ENCODE results near the gene TLX2. TPM values are rescaled to one million over a fixed set of nuclear protein-coding genes. Genes with fewer than 3 reads are reported as not detected.
"Not testable (repeated sequence)": the region's sequence is repeated elsewhere in the genome, so short reads cannot be mapped to it uniquely, and the experiment has no call there.

TLX2 gene
- polyA plus RNA-seq, 4 donors = 1.5 to 5.4 TPM; not detected in 2

DNA sequence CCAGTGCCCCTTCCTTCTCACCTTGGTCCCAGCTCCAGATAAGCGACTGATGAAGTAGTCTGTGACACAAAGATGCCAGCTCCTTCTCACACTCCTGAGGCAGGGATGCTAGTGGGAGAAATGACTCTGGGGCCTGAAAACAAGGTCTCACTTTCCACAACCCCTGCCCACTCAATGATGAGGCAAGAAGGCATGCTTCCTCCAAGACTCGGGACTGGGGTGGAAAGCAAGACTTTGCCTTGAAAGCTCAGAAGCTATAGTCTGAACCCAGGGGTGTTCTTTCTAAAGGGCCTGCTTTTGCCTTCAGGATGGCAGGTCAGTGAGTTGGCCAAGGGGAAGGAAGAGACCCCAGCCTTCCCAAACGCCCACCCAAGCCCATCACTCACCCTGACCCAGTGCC, 32.8 kb upstream of the TLX2 start:
- WGBS, 3 donors = 23 to 38% (median 27%) methylated on average over 3 of the region's 3 CpGs
- peak overlapping the region in 1 of 3 donors; percentile 86 for H3K27ac ChIP-seq (ENCODE audit: low read depth in 1 of 3, low read length in 2 of 3)
- peaks cover 0 to 53% (median 4%) of the 10 kb centered on the region in 3 donors for H3K36me3 ChIP-seq (ENCODE audit: control insufficient read depth in 3 of 3, insufficient read depth in 2 of 3, low read depth in 1 of 3, low read length in 3 of 3)
- peak overlapping the region in 2 of 3 donors; percentile 81 to 85 for H3K4me3 ChIP-seq (ENCODE audit: low read depth in 1 of 3, low read length in 3 of 3)
- H3K27me3 ChIP-seq (ENCODE audit: control insufficient read depth in 3 of 3, insufficient read depth in 3 of 3, low read length in 3 of 3) = no peaks in the 10 kb centered on the region
- peaks cover 0 to 29% (median 2%) of the 10 kb centered on the region in 3 donors for H3K4me1 ChIP-seq (ENCODE audit: control insufficient read depth in 3 of 3, insufficient read depth in 2 of 3, low read depth in 1 of 3, low read length in 2 of 3)
- FAIRE-seq = no peak
- no peaks in the 10 kb centered on the region for H3K9me3 ChIP-seq (ENCODE audit: control insufficient read depth in 2 of 2, insufficient read depth in 1 of 2, low read depth in 1 of 2, low read length in 1 of 2)
- DNase-seq = no peak

GRCh38 chr2:74481961-74482800, 32.1 kb upstream of the TLX2 start:
- DNase-seq = peak; percentile 45 to 66
- Histone ChIP-seq H3K27ac (ENCODE audit: low read depth in 1 of 3, low read length in 2 of 3) (peak overlapping the region; percentile 86 to 96 (median 87)), H3K4me3 (ENCODE audit: low read depth in 1 of 3, low read length in 3 of 3) (peak overlapping the region; percentile 81 to 90 (median 85)), H3K27me3 (ENCODE audit: control insufficient read depth in 3 of 3, insufficient read depth in 3 of 3, low read length in 3 of 3) (no peaks in the 10 kb centered on the region), H3K9me3 (ENCODE audit: control insufficient read depth in 2 of 2, insufficient read depth in 1 of 2, low read depth in 1 of 2, low read length in 1 of 2) (no peaks in the 10 kb centered on the region), H3K36me3 (ENCODE audit: control insufficient read depth in 3 of 3, insufficient read depth in 2 of 3, low read depth in 1 of 3, low read length in 3 of 3) (peaks cover 0 to 58% (median 4%) of the 10 kb centered on the region in 3 donors), H3K4me1 (ENCODE audit: control insufficient read depth in 3 of 3, insufficient read depth in 2 of 3, low read depth in 1 of 3, low read length in 2 of 3) (peaks cover 0 to 24% (median 2%) of the 10 kb centered on the region in 3 donors)
- WGBS, 3 donors = 1 to 2% (median 1%) methylated on average over 67 to 80 of the region's 80 CpGs
- FAIRE-seq = no peak

GRCh38 chr2:74482801-74483674, 31.2 kb upstream of the TLX2 start, which contains the start of the genes CCDC142 and TTC31:
Gene CCDC142, minus strand, starts transcription at chr2:74482998. Its CDS starts 161 bp downstream, at chr2:74482837.
Gene TTC31, plus strand, starts transcription at chr2:74483081. Its CDS starts 15 bp downstream, at chr2:74483096.
- Histone ChIP-seq H3K36me3 (ENCODE audit: control insufficient read depth in 3 of 3, insufficient read depth in 2 of 3, low read depth in 1 of 3, low read length in 3 of 3) (peaks cover 0 to 58% (median 2%) of the 10 kb centered on the region in 3 donors), H3K27me3 (ENCODE audit: control insufficient read depth in 3 of 3, insufficient read depth in 3 of 3, low read length in 3 of 3) (no peaks in the 10 kb centered on the region), H3K4me3 (ENCODE audit: low read depth in 1 of 3, low read length in 3 of 3) (peak within 1 kb of the TSS; percentile 81 to 90 (median 85)), H3K27ac (ENCODE audit: low read depth in 1 of 3, low read length in 2 of 3) (peak within 1 kb of the TSS; percentile 86 to 96 (median 87)), H3K4me1 (ENCODE audit: control insufficient read depth in 3 of 3, insufficient read depth in 2 of 3, low read depth in 1 of 3, low read length in 2 of 3) (peaks cover 0 to 25% (median 2%) of the 10 kb centered on the region in 3 donors), H3K9me3 (ENCODE audit: control insufficient read depth in 2 of 2, insufficient read depth in 1 of 2, low read depth in 1 of 2, low read length in 1 of 2) (no peaks in the 10 kb centered on the region)
- WGBS, 3 donors = 0 to 1% (median 1%) methylated on average over 47 to 50 of the region's 50 CpGs
- DNase-seq = peak; percentile 99
- no peak for FAIRE-seq

DNA sequence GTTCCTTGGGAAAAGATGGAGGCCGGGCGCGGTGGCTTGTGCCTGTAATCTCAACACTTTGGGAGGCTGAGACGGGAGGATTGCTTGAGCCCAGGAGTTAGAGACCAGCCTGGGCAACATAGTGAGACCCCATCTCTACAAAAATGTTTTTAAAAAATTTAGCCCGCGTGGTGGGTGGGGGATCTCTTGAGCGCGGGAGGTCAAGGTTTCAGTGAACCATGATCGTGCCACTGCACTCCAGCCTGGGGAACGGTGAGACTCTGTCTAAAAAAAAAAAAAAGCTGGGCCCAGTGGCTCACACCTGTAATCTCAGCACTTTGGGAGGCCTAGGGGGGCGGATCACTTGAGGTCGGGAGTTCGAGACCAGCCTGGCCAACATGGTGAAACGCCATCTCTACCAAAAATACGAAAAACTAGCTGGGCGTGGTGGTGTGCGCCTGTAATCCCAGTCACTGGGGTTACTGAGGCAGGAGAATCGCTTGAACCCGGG, 30.5 kb upstream of the TLX2 start:
- Histone ChIP-seq H3K36me3 (ENCODE audit: control insufficient read depth in 3 of 3, insufficient read depth in 2 of 3, low read depth in 1 of 3, low read length in 3 of 3) (peaks cover 0 to 52% (median 0%) of the 10 kb centered on the region in 3 donors), H3K27ac (ENCODE audit: low read depth in 1 of 3, low read length in 2 of 3) (peak overlapping the region in 1 of 3 donors; percentile 86), H3K4me3 (ENCODE audit: low read depth in 1 of 3, low read length in 3 of 3) (peak overlapping the region; percentile 81 to 90 (median 85)), H3K4me1 (ENCODE audit: control insufficient read depth in 3 of 3, insufficient read depth in 2 of 3, low read depth in 1 of 3, low read length in 2 of 3) (peaks cover 0 to 32% (median 2%) of the 10 kb centered on the region in 3 donors)
- DNase-seq; FAIRE-seq; H3K27me3 ChIP-seq (ENCODE audit: control insufficient read depth in 3 of 3, insufficient read depth in 3 of 3, low read length in 3 of 3); H3K9me3 ChIP-seq (ENCODE audit: control insufficient read depth in 2 of 2, insufficient read depth in 1 of 2, low read depth in 1 of 2, low read length in 1 of 2): not testable (repeated sequence)
- WGBS, 3 donors = 45 to 72% (median 58%) methylated on average over 19 of the region's 19 CpGs

GRCh38 chr2:74486141-74486540, 28.1 kb upstream of the TLX2 start:
- no peaks in the 10 kb centered on the region for H3K9me3 ChIP-seq (ENCODE audit: control insufficient read depth in 2 of 2, insufficient read depth in 1 of 2, low read depth in 1 of 2, low read length in 1 of 2)
- peaks cover 2 to 46% (median 5%) of the 10 kb centered on the region in 3 donors for H3K4me1 ChIP-seq (ENCODE audit: control insufficient read depth in 3 of 3, insufficient read depth in 2 of 3, low read depth in 1 of 3, low read length in 2 of 3)
- H3K4me3 ChIP-seq (ENCODE audit: low read depth in 1 of 3, low read length in 3 of 3) = no peak overlapping the region
- DNase-seq (no peak), FAIRE-seq (no peak)
- H3K27me3 ChIP-seq (ENCODE audit: control insufficient read depth in 3 of 3, insufficient read depth in 3 of 3, low read length in 3 of 3) = no peaks in the 10 kb centered on the region
- no peak overlapping the region for H3K27ac ChIP-seq (ENCODE audit: low read depth in 1 of 3, low read length in 2 of 3)
- peaks cover 1 to 57% (median 3%) of the 10 kb centered on the region in 3 donors for H3K36me3 ChIP-seq (ENCODE audit: control insufficient read depth in 3 of 3, insufficient read depth in 2 of 3, low read depth in 1 of 3, low read length in 3 of 3)
- 90 to 94% (median 93%) methylated on average over 2 of the region's 2 CpGs for WGBS, 3 donors

- Histone ChIP-seq H3K36me3 (ENCODE audit: control insufficient read depth in 3 of 3, insufficient read depth in 2 of 3, low read depth in 1 of 3, low read length in 3 of 3) (peaks cover 13 to 73% (median 17%) of the 10 kb centered on the region in 3 donors), H3K27ac (ENCODE audit: low read depth in 1 of 3, low read length in 2 of 3) (peak overlapping the region; percentile 32 to 89 (median 82)), H3K27me3 (ENCODE audit: control insufficient read depth in 3 of 3, insufficient read depth in 3 of 3, low read length in 3 of 3) (no peaks in the 10 kb centered on the region), H3K4me3 (ENCODE audit: low read depth in 1 of 3, low read length in 3 of 3) (no peak overlapping the region), H3K9me3 (ENCODE audit: control insufficient read depth in 2 of 2, insufficient read depth in 1 of 2, low read depth in 1 of 2, low read length in 1 of 2) (no peaks in the 10 kb centered on the region), H3K4me1 (ENCODE audit: control insufficient read depth in 3 of 3, insufficient read depth in 2 of 3, low read depth in 1 of 3, low read length in 2 of 3) (peaks cover 0 to 50% (median 5%) of the 10 kb centered on the region in 3 donors)
- WGBS, 3 donors = 31 to 72% (median 51%) methylated on average over 9 of the region's 9 CpGs
- peak; percentile 90 to 93 for DNase-seq
- FAIRE-seq = no peak
Observed at GRCh38 chr2:74488643-74489481, 25.4 kb upstream of the TLX2 start.

GRCh38 chr2:74489906-74490305, 24.3 kb upstream of the TLX2 start:
- Histone ChIP-seq H3K4me1 (ENCODE audit: control insufficient read depth in 3 of 3, insufficient read depth in 2 of 3, low read depth in 1 of 3, low read length in 2 of 3) (peaks cover 0 to 50% (median 5%) of the 10 kb centered on the region in 3 donors), H3K27ac (ENCODE audit: low read depth in 1 of 3, low read length in 2 of 3) (peak overlapping the region in 1 of 3 donors; percentile 81), H3K9me3 (ENCODE audit: control insufficient read depth in 2 of 2, insufficient read depth in 1 of 2, low read depth in 1 of 2, low read length in 1 of 2) (no peaks in the 10 kb centered on the region), H3K27me3 (ENCODE audit: control insufficient read depth in 3 of 3, insufficient read depth in 3 of 3, low read length in 3 of 3) (no peaks in the 10 kb centered on the region), H3K4me3 (ENCODE audit: low read depth in 1 of 3, low read length in 3 of 3) (no peak overlapping the region), H3K36me3 (ENCODE audit: control insufficient read depth in 3 of 3, insufficient read depth in 2 of 3, low read depth in 1 of 3, low read length in 3 of 3) (peaks cover 13 to 75% (median 17%) of the 10 kb centered on the region in 3 donors)
- 83 to 92% (median 89%) methylated on average over 4 to 9 of the region's 9 CpGs for WGBS, 3 donors
- DNase-seq (no peak), FAIRE-seq (no peak)
